Fibroblast of skin of right quadriceps (primary cell): Measurements from ENCODE around the gene ISLR.
"Not testable (repeated sequence)": the region's sequence is repeated elsewhere in the genome, so short reads cannot be mapped to it uniquely, and the experiment has no call there.

Experiments
- DNase-seq: peaks from one replicate; pipeline ENCODE4 v3.0.0-alpha.2; 2013

The ISLR gene

GRCh38 chr15:74137537-74137894 is 36.0 kb upstream of the ISLR start:
- no peak for DNase-seq

GRCh38 chr15:74138642-74139041 is 34.9 kb upstream of the ISLR start:
- DNase-seq: no peak

- DNase-seq: no peak
Measured at GRCh38 chr15:74141591-74141990, 31.9 kb upstream of the ISLR start.

GRCh38 chr15:74144153-74144775 is 29.2 kb upstream of the ISLR start:
- no peak for DNase-seq

GRCh38 chr15:74146277-74146800 is 27.2 kb upstream of the ISLR start:
- no peak for DNase-seq

GRCh38 chr15:74147051-74147450 is 26.5 kb upstream of the ISLR start:
- no peak for DNase-seq

GRCh38 chr15:74155766-74156417 is 17.6 kb upstream of the ISLR start:
- DNase-seq: no peak

- DNase-seq: peak; percentile 22
Measured at GRCh38 chr15:74156678-74157411, 16.7 kb upstream of the ISLR start.

GRCh38 chr15:74157868-74158827 is 15.4 kb upstream of the ISLR start:
- DNase-seq: no peak

GRCh38 chr15:74158855-74159650 is 14.5 kb upstream of the ISLR start:
- no peak for DNase-seq

GRCh38 chr15:74159773-74160172 is 13.7 kb upstream of the ISLR start:
- no peak for DNase-seq

- DNase-seq: not testable (repeated sequence)
Measured at GRCh38 chr15:74160390-74160789, 13.1 kb upstream of the ISLR start.

- DNase-seq: not testable (repeated sequence)
Measured at GRCh38 chr15:74162195-74162536, 11.3 kb upstream of the ISLR start.

GRCh38 chr15:74165461-74165860 is 8.0 kb upstream of the ISLR start:
- DNase-seq: no peak

GRCh38 chr15:74167891-74168331 is 5.6 kb upstream of the ISLR start:
- no peak for DNase-seq

GRCh38 chr15:74168711-74169126 is 4.8 kb upstream of the ISLR start:
- no peak for DNase-seq

- DNase-seq: no peak
Measured at GRCh38 chr15:74170071-74170844, 3.3 kb upstream of the ISLR start.

GRCh38 chr15:74170875-74171578 is 2.5 kb upstream of the ISLR start:
- no peak for DNase-seq

GRCh38 chr15:74171965-74172541 is 1.5 kb upstream of the ISLR start:
- DNase-seq: no peak
